ENCODE measurements around the gene MFSD11.
A peak's percentile ranks its signal among the peaks of the same experiment; 100 is the strongest.
"Not testable (repeated sequence)": the region's sequence is repeated elsewhere in the genome, so short reads cannot be mapped to it uniquely, and the experiment has no call there.

MFSD11 gene

DNA sequence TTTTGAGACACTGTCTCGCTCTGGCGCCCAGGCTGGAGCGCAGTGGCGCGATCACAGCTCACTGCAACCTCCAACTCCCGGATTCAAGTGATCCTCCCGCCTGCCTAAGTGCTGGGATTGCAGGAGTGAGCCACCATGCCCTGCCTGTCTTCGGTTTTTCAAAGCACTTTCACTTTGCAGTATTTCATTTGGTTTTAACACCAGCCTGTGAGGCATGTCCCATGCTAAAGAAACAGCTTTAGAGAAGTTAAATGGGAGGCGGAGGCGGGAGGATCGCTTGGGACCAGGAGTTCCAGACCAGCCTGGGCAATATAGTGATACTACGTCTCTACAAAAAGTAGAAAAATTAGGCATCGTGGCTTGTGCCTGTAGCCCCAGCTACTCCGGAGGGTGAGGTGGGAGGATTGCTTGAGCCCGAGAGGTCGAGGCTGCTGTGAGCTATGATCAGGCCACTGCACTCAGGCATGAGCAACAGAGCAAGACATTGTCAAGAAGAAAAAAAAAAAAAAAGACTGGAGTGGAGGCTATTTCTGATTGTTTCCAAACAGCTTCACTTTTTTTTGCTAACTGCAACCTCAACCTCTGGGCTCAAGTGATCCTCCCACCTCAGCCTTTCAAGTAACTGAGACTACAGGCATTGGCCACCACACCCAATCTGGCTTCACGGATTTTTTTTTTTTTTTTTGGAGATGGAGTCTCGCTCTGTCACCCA is 10.0 kb upstream of the MFSD11 start:
- DNase-seq: no peak

GRCh38 chr17:76731800-76732733 is 5.9 kb upstream of the MFSD11 start:
- DNase-seq: not testable (repeated sequence)

DNA sequence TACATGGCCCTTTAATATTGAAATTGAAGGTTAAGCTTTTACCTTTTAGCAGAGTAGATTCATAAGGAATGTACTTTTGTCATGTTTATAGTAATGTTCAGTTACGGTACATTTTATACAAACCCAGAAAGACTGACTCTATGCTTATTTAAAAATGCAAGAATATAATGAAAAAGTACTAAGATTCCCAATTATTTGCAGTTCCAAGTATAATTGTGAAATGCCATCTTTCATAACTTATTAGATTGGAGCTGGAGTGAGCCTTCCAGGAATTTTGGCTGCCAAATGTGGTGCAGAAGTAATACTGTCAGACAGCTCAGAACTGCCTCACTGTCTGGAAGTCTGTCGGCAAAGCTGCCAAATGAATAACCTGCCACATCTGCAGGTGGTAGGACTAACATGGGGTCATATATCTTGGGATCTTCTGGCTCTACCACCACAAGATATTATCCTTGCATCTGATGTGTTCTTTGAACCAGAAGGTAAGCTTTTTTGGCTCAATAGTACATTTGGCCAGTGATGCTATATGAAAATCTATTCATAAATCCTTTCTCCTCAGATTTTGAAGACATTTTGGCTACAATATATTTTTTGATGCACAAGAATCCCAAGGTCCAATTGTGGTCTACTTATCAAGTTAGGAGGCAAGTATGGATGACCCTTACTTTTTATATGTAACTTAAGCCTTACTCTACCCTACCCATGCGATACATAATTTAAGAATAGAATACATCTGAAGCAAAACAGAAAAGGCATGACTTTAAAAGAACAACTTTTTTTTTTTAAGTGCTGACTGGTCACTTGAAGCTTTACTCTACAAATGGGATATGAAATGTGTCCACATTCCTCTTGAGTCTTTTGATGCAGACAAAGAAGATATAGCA is 4.9 kb upstream of the MFSD11 start:
- no peak for DNase-seq

- no peak for DNase-seq
These were observed 4.3 kb upstream of the MFSD11 start for GRCh38 chr17:76733618-76733957.

- DNase-seq: no peak
These were observed 3.7 kb upstream of the MFSD11 start for GRCh38 chr17:76734080-76734840.

GRCh38 chr17:76735006-76735405 is 2.9 kb upstream of the MFSD11 start:
- DNase-seq: no peak

DNA sequence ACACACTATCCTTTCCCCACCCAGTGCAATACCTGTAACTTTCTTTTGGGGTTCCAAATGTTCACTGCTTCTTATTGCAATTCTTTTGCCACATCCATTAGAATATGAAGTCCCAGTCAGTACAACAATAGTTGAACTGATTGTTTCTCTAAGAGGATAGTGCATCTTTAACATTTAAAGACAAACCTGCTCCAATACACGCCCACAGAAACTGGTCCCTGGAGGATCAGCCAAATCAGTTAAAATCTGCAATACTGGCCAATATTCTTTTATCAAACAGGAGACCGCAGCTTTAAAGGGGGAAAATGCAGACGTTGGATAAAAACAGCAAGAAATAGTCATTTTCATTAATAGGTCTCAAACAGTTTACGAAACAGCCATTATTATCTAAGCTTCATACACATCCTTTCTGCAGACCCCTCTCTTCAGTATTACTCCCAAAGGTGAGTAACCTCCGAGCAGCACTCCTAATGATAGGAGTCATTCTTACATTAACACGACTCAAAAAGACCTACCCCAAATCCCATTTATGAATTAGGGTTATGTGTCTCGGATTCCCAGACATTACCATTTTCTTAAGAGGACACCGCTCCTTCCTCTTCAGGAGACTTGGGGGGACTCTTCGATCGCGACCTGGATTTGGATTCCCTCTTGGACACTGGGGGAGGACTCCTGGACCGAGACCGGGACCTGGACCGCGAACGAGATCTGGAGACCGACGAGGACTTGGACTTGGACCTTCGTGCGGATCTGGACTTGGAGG is 2.2 kb upstream of the MFSD11 start:
- DNase-seq: no peak

DNA sequence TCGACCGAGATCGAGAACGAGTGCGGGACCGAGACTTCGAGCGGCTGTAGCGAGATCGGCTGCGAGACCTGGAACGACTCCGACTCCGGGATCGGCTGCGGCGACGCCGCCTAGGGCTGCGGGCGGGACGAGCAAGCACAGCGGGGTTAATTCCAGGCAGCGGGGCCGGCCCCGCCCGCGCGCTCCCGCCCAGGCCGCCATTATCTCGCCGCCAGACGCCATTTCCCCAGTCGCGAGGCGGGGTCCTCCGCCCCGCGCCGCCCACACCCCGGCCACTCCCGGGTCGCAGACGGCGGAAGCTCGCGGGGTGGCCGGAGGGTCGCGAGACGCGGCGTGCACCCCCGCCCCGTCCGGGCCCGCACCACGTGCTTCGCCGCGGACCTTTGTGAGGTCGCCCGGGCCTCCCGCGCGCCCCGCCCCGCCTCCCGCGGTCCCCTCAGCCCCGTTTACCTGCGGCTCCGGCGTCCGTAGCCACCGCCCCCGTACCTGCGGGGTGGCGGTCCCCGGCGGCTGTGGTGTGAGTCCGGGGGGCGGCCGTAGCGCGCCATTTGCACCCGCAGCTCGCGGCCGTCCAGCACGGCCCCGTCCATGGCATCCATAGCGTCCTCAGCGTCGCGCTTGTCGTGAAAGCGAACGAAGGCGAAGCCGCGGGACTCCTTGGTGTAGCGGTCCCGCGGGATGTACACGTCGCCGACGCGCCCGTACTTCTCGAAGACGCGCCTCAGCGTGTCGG is 1.4 kb upstream of the MFSD11 start:
- DNase-seq: peak; percentile 54

DNA sequence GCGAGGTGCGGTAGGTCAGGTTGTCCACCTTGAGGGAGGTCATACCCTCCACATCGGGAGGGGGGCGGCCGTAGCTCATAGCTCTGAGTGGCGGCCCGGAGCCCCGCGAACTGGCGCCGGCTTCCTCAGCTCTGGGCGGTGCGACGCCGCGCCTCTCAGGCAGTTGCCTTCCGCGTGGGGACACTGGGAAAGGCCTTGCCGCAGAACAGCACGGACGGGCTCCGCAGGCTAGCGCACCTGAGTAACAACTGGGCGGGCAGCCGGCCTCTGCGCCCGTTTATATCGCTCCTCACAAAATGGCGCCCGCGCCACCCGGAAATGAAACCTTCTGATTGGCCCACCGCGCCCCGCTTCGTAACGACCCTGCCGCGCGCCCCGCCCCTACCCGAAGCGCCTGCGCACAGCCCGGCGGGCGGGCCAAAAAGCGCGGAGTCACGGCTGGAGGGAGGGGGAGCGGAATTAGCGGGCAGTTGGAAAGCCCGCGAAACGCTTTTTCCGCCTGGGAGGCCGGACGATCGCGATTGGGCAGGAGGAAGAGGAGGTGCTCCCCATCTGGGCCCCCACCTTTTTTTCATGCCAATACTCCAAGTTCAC is 740 bp upstream of the MFSD11 start, which contains the start of gene SRSF2:
SRSF2 (minus strand) TSS at position 250 of the 594 bp plus-strand sequence; CDS start at position 79, 171 bp downstream.
- peak; percentile 98 for DNase-seq

DNA sequence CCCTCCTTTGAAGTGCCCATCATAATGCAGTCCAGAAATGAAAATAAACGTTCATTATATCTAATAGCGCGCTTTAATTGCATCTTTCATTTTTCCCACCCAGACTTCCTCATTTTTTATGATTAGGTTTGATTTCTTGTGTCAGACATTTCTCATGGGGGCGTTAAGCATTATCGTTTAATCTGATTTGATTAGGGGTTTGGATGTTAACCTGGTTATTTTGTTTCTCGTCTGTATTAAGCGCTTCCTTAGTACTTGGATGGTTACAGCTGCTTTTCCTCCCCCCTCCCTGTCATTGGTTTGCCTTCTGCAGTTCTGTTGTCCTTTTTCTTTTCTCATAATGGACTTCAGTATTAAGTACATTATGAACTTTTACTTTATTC is 540 bp downstream of the MFSD11 start:
- DNase-seq: no peak

DNA sequence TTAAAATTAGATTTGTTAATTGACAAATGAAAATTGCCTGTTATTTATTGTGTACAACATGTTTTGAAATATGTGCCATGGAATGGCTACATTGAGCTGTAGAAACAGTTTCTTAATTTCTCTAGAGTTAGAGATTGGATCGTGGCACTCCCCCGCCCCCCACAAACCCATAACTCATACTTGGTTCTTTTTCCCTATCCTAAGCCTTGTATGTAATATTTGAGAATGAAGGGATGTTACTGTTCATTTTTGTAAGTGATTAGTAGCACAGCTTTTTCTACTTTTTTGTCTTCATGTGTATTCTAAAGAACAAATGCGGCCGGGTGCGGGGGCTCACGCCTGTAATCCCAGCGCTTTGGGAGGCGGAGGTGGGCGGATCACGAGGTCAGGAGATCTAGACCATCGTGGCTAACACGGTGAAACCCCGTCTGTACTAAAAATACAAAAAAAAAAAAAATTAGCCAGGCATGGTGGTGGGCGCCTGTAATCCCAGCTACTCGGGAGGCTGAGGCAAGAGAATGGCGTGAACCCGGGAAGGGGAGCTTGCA is 1.7 kb downstream of the MFSD11 start:
- DNase-seq: not testable (repeated sequence)

GRCh38 chr17:76740329-76741118 is 2.6 kb downstream of the MFSD11 start:
- DNase-seq: no peak

DNA sequence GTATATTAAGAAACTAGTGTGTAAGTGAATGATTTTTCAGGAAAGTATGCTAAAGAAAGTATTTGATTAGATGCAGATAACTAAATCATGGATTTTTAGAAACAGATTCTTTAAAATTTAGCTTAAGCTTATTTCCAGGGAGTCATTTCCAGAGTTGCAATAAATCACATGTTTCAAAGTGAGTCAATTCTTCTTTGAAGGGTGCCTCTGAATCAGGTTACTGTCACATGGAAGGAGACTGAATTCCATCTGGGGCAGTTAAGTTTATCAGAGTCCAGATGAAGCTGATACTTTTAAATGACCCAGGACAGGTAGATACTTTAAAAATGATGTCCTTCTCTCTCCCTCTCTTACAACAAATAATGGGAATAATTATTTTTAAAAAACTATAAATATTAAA is 5.0 kb downstream of the MFSD11 start:
- DNase-seq: no peak

DNA sequence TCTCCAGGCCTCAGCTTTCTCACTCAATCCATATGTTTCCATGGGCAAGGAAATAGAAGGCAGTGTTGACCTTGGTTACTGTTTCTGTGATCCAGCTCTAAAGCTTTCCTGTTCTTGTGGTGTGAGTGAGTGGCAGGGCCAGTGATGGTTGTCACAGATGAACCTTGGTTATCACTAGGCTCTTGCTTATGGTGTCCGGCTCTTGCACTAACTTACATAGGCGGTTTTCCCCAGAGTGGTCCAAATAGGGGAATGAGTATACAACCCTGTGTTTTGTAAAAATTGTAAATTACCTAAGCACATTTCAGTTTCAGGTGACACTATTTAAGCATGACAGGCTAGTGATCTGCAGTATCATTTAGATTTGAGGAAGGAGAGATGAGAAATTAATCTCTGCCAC is 6.8 kb downstream of the MFSD11 start:
- no peak for DNase-seq

GRCh38 chr17:76745785-76746184 is 7.9 kb downstream of the MFSD11 start:
- DNase-seq: not testable (repeated sequence)

DNA sequence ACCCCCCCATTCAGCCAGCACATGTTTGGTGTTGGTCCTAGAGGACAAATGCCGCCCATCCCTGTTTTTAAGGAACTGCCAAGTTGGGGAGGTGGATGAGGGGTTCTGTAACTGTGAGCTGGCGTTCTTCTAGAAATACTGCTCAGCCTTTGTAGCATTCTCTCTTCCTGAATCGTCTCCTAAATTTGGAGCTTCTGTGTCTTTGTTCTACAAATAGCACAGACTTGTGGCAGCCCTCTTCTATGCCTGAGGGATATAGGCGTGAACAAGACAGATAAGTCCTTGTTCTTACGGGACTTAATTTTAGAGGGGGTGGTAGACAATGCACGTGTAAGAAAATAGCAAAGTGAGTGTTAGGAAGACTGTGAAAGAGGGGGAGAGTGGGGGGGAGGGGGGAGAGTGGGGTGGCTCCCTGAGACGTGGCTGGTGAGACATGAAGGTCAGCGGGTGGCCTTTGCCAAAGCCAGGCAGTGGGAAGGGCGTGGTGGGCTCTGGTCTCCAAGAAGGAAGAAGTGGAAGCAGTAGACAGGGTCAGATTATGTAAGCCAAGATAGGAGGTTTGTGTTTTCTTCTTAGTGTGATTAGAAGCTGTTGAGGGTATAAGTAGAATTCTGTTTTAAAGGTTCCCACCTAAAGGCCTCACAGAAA is 9.9 kb downstream of the MFSD11 start:
- no peak for DNase-seq

GRCh38 chr17:76748657-76749056 is 10.7 kb downstream of the MFSD11 start:
- DNase-seq: no peak

DNA sequence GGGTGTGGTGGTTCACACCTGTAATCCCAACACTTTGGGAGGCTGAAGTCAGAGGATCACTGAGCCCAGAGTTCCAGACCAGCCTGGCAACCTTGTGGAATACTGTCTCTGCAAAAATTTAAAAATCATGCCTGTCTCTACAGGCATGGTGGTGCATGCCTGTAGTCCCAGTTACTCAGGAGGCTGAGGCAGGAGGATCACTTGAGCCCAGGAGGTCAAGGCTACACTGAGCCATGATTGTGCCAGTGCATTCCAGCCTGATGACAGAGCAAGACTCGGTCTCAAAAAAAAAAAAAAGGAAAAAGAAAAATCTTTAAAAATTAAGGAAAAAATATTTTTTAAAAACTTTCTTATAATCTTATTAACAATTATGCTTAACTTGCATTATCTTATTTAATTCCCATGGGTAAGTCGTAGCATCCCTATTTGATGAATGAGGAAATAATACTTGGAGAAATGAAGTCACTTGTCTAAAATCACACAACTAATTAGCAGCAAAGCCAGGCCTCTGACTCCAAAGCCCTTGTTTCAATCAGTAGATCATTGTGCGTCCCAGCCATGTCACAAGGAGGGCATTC is 13.6 kb downstream of the MFSD11 start:
- no peak for DNase-seq
